Right lobe of liver (tissue), 6 donors: ENCODE measurements around the gene ASCC1. TPM values are rescaled to one million over a fixed set of nuclear protein-coding genes. Genes with fewer than 3 reads are reported as not detected.

Experiments used
- ATAC-seq, 4 donors: fragments of 200-7000 bp; cut with Tn5 transposase; one replicate each; pipeline ENCODE4 v1.9.1; 2020; ENCODE audit warnings: mild to moderate bottlenecking in 4 of 4, moderate library complexity in 4 of 4
- DNase-seq, 3 donors: peaks; one replicate each; pipeline ENCODE4 v3.0.0-alpha.2; 2020
- H3K27ac ChIP-seq, 3 donors: fragments of 200-600 bp; one replicate each; pipeline ENCODE4 v1.8.0; 2022
- H3K27me3 ChIP-seq, 2 donors: fragments of 200-600 bp; one replicate each; pipeline ENCODE4 v1.8.0; 2022
- H3K36me3 ChIP-seq, 4 donors: fragments of 200-600 bp; sonication (generic) in 1 of 4; one replicate each; pipeline versions ENCODE4 v1.5.1 to v1.8.0; 2017 to 2022; ENCODE audit warnings: control low read depth in 1 of 4
- H3K4me1 ChIP-seq, 4 donors: fragments of 200-600 bp; sonication (generic) in 1 of 4; one replicate each; pipeline versions ENCODE4 v1.5.1 to v1.8.0; 2017 to 2022; ENCODE audit warnings: control low read depth in 1 of 4
- H3K4me3 ChIP-seq, 3 donors: fragments of 200-600 bp; one replicate each; pipeline ENCODE4 v1.8.0; 2022
- H3K9me3 ChIP-seq, 4 donors: fragments of 200-600 bp; sonication (generic) in 1 of 4; one replicate each; pipeline versions ENCODE4 v1.5.1 to v1.8.0; 2017 to 2022; ENCODE audit warnings: control low read depth in 1 of 4
- CTCF ChIP-seq, 4 donors: fragments of 200-600 bp in 3 of 4; fragments of 450-650 bp in 1 of 4; IDR thresholded peaks; one replicate each; pipeline versions ENCODE4 v1.5.1 to v1.8.0; 2016 to 2022; ENCODE audit warnings: antibody characterized with exemption in 4 of 4, mild to moderate bottlenecking in 2 of 4
- POLR2A ChIP-seq: fragments of 450-650 bp; IDR thresholded peaks from one replicate; pipeline ENCODE4 v1.6.1; 2017; ENCODE audit warnings: antibody characterized with exemption, mild to moderate bottlenecking
- WGBS: methylation state at CpG from one replicate; pipeline ENCODE4 v1.1.6; 2018; ENCODE audit warnings: low coverage, low lambda C conversion rate; ENCODE audit not compliant: insufficient coverage; ENCODE audit errors: missing lambda C conversion rate; 5-methylcytosine and 5-hydroxymethylcytosine counted together
- intact Hi-C, 2 donors: fragments of 100-400 bp; cut with DNase I; formaldehyde crosslinking; loops; one replicate each; pipeline versions ENCODE4 v1.11.2 to v1.14.1; 2022
- total RNA-seq, 6 experiments: library from RNA; depleted of rRNA in 2 of 6; stranded (reverse); fragments of >200 nt in 2 of 6; fragmentation: NEBNext Ultra II Directional in 3 of 6; extraction: Animal tissue kit (Norgen Biotek cat#: 25700) in 3 of 6; gene quantifications; one replicate each; pipeline versions ENCODE4 v1.1.0 to v1.2.4, GENCODE V29; 2016 to 2023
- donor health status: DM: no; HTN: yes; CAD: no.
- donor health status: DM: no; HTN: no; CAD: no.
- donor health status: DM: no; HTN: no; CAD: no.
- donor health status: DM: no; HTN: yes; CAD: no.
- donor health status: DM: no; HTN: yes; CAD: no.

Gene ASCC1
- total RNA-seq, 6 experiments from 2014 or later, result 12.0 to 26.5 (median 14.5) TPM

- Histone ChIP-seq H3K27ac (no peak overlapping the region), H3K4me1 (peaks cover 0 to 33% (median 2%) of the 10 kb centered on the region in 4 donors), H3K27me3 (peaks cover 0 to 7% of the 10 kb centered on the region in 2 donors), H3K36me3 (no peaks in the 10 kb centered on the region), H3K9me3 (no peaks in the 10 kb centered on the region), H3K4me3 (no peak overlapping the region)
- no peak for TF ChIP-seq CTCF (IDR thresholded peaks at IDR 0.05)
- TF ChIP-seq POLR2A, result no peak
- 92% methylated on average over 1 of the region's 2 CpGs for WGBS
- DNase-seq (no peak), ATAC-seq (no peak)
- intact Hi-C loops, result no loop called here
Observed at GRCh38 chr10:72092987-72093386, 123.1 kb downstream of the ASCC1 start.

GRCh38 chr10:72092171-72092924 lies 123.7 kb downstream of the ASCC1 start:
- no peak for TF ChIP-seq CTCF (IDR thresholded peaks at IDR 0.05)
- TF ChIP-seq POLR2A, result no peak
- WGBS, result 92% methylated on average over 8 of the region's 8 CpGs
- ATAC-seq, result no peak

GRCh38 chr10:72090326-72090725 lies 125.8 kb downstream of the ASCC1 start:
- intact Hi-C loops, result no loop called here

More at GRCh38 chr10:72092171-72092924, 123.7 kb downstream of the ASCC1 start:
- Histone ChIP-seq H3K27me3 (peaks cover 0 to 13% of the 10 kb centered on the region in 2 donors), H3K9me3 (no peaks in the 10 kb centered on the region), H3K4me3 (no peak overlapping the region), H3K4me1 (peaks cover 0 to 32% (median 3%) of the 10 kb centered on the region in 4 donors), H3K27ac (no peak overlapping the region), H3K36me3 (no peaks in the 10 kb centered on the region)
- DNase-seq, result no peak
- intact Hi-C loops, result no loop called here

GRCh38 chr10:72089618-72090017 lies 126.5 kb downstream of the ASCC1 start:
- 67% methylated on average over 6 of the region's 6 CpGs for WGBS
- no peaks in the 10 kb centered on the region for H3K9me3 ChIP-seq
- no peak overlapping the region for H3K27ac ChIP-seq
- TF ChIP-seq POLR2A (no peak), CTCF (IDR thresholded peaks at IDR 0.05) (no peak)
- DNase-seq (no peak), ATAC-seq (no peak)
- H3K4me3 ChIP-seq, result no peak overlapping the region
- H3K36me3 ChIP-seq, result no peaks in the 10 kb centered on the region
- intact Hi-C loops, result no loop called here
- H3K27me3 ChIP-seq, result peaks cover 0 to 14% of the 10 kb centered on the region in 2 donors
- peaks cover 0 to 15% (median 3%) of the 10 kb centered on the region in 4 donors for H3K4me1 ChIP-seq

More at GRCh38 chr10:72090326-72090725, 125.8 kb downstream of the ASCC1 start:
- Histone ChIP-seq H3K27me3 (peaks cover 0 to 14% of the 10 kb centered on the region in 2 donors), H3K9me3 (no peaks in the 10 kb centered on the region), H3K27ac (no peak overlapping the region), H3K4me1 (peaks cover 0 to 15% (median 3%) of the 10 kb centered on the region in 4 donors), H3K4me3 (no peak overlapping the region), H3K36me3 (no peaks in the 10 kb centered on the region)
- no peak for DNase-seq
- WGBS, result 93% methylated on average over 3 of the region's 3 CpGs
- TF ChIP-seq POLR2A (no peak), CTCF (IDR thresholded peaks at IDR 0.05) (no peak)
- ATAC-seq, result no peak
